IPS DF 4.7 (cell line): ENCODE results near the gene NSFL1C.

ENCODE experiments used
- DNase-seq: peaks from one replicate; pipeline ENCODE4 v3.0.0-alpha.2; 2013; ENCODE audit warnings: low spot score; ENCODE audit errors: extremely low read depth

NSFL1C gene

GRCh38 chr20:1392693-1393506, 73.7 kb downstream of the NSFL1C start, which contains the start of gene FKBP1A:
FKBP1A (minus strand) TSS chr20:1393054; CDS start chr20:1392998, 56 bp downstream.
- DNase-seq, result no peak

- no peak for DNase-seq
These were observed 74.3 kb downstream of the NSFL1C start for GRCh38 chr20:1392443-1392692.
